Endometrium (tissue), 2 donors: ENCODE data around the gene FHIT.

Experiments used
- FAIRE-seq: peaks from 2 replicates; lab custom pipeline; 2012; peaks lifted over from hg19 to GRCh38; lab: Jason Lieb, UNC
- donor health status: control.
- donor health status: control.

FHIT gene

GRCh38 chr3:61251174-61251972 lies at the start of gene FHIT:
TSS of gene FHIT (minus strand) at chr3:61251452.
- peak; percentile 87 for FAIRE-seq

GRCh38 chr3:61300786-61301185 lies 49.5 kb upstream of the FHIT start:
- no peak for FAIRE-seq

GRCh38 chr3:61300006-61300380 lies 48.7 kb upstream of the FHIT start:
- no peak for FAIRE-seq

- FAIRE-seq, result no peak
These were observed 48.2 kb upstream of the FHIT start for GRCh38 chr3:61299343-61300005.

- FAIRE-seq, result no peak
These were observed 46.6 kb upstream of the FHIT start for GRCh38 chr3:61297821-61298220.

GRCh38 chr3:61288446-61288845 lies 37.2 kb upstream of the FHIT start:
- FAIRE-seq, result no peak

GRCh38 chr3:61283876-61284275 lies 32.6 kb upstream of the FHIT start:
- no peak for FAIRE-seq

- no peak for FAIRE-seq
These were observed 27.5 kb upstream of the FHIT start for GRCh38 chr3:61278713-61279112.

GRCh38 chr3:61277411-61277810 lies 26.2 kb upstream of the FHIT start:
- no peak for FAIRE-seq

- FAIRE-seq, result no peak
These were observed 18.2 kb upstream of the FHIT start for GRCh38 chr3:61269435-61269834.

- no peak for FAIRE-seq
These were observed 17.4 kb upstream of the FHIT start for GRCh38 chr3:61268644-61269043.

GRCh38 chr3:61264281-61264680 lies 13.0 kb upstream of the FHIT start:
- FAIRE-seq, result no peak

GRCh38 chr3:61257148-61257547 lies 5.9 kb upstream of the FHIT start:
- no peak for FAIRE-seq

- FAIRE-seq, result no peak
These were observed 2.5 kb upstream of the FHIT start for GRCh38 chr3:61253756-61254155.

GRCh38 chr3:61252836-61253235 lies 1.6 kb upstream of the FHIT start:
- no peak for FAIRE-seq

- FAIRE-seq, result no peak
These were observed 473 bp downstream of the FHIT start for GRCh38 chr3:61250784-61251173.

GRCh38 chr3:61248496-61248895 lies 2.8 kb downstream of the FHIT start:
- FAIRE-seq, result no peak

- no peak for FAIRE-seq
These were observed 4.1 kb downstream of the FHIT start for GRCh38 chr3:61247191-61247590.

- FAIRE-seq, result no peak
These were observed 11.4 kb downstream of the FHIT start for GRCh38 chr3:61239871-61240270.

GRCh38 chr3:61237858-61238257 lies 13.4 kb downstream of the FHIT start:
- FAIRE-seq, result no peak

- FAIRE-seq, result no peak
These were observed 14.7 kb downstream of the FHIT start for GRCh38 chr3:61236556-61236955.

- no peak for FAIRE-seq
These were observed 17.5 kb downstream of the FHIT start for GRCh38 chr3:61233746-61234145.

- FAIRE-seq, result no peak
These were observed 19.6 kb downstream of the FHIT start for GRCh38 chr3:61231693-61232092.

GRCh38 chr3:61227799-61228198 lies 23.5 kb downstream of the FHIT start:
- no peak for FAIRE-seq
